Esophagus muscularis mucosa (tissue), 4 donors: Measurements from ENCODE around the gene TBC1D14. TPM values are rescaled to one million over a fixed set of nuclear protein-coding genes. Genes with fewer than 3 reads are reported as not detected.

Experiments
- DNase-seq: peaks from one replicate; pipeline ENCODE4 v3.0.0-alpha.2; 2017; ENCODE audit errors: extremely low spot score
- H3K27ac ChIP-seq, 4 donors: fragments of 200-600 bp; sonication (generic); replicated peaks in 1 of 4; 1 replicate in 3 of 4; 2 replicates in 1 of 4; pipeline ENCODE4 v1.5.1; 2016 to 2019; ENCODE audit warnings: mild to moderate bottlenecking in 1 of 4
- H3K27me3 ChIP-seq, 4 donors: fragments of 200-600 bp; sonication (generic); one replicate each; pipeline versions ENCODE4 v1.5.1 to v1.6.0; 2016 to 2019
- H3K36me3 ChIP-seq, 4 donors: fragments of 200-600 bp; sonication (generic); one replicate each; pipeline ENCODE4 v1.5.1; 2016 to 2019
- H3K4me1 ChIP-seq, 4 donors: fragments of 200-600 bp; sonication (generic); one replicate each; pipeline ENCODE4 v1.5.1; 2016 to 2019
- H3K4me3 ChIP-seq, 4 donors: fragments of 200-600 bp; sonication (generic); 1 replicate in 2 of 4; 2 replicates in 2 of 4; pipeline ENCODE4 v1.5.1; 2016 to 2019; ENCODE audit warnings: mild to moderate bottlenecking in 4 of 4, moderate library complexity in 1 of 4
- H3K9me3 ChIP-seq, 4 donors: fragments of 200-600 bp; sonication (generic); 1 replicate in 3 of 4; 2 replicates in 1 of 4; pipeline ENCODE4 v1.5.1; 2016 to 2019
- CTCF ChIP-seq, 3 experiments: fragments of 200-600 bp in 2 of 3; fragments of 450-650 bp in 1 of 3; sonication (generic) in 2 of 3; IDR thresholded peaks; one replicate each; pipeline ENCODE4 v1.5.1; 2017 to 2019; ENCODE audit warnings: antibody characterized with exemption in 3 of 3, mild to moderate bottlenecking in 2 of 3, moderate library complexity in 1 of 3
- EP300 ChIP-seq: sonication (generic); formaldehyde crosslinking; IDR thresholded peaks from one replicate; pipeline ENCODE4 v1.6.1; 2017; ENCODE audit warnings: antibody characterized with exemption
- POLR2A ChIP-seq: fragments of 450-650 bp; IDR thresholded peaks from one replicate; pipeline ENCODE4 v1.6.1; 2017; ENCODE audit warnings: antibody characterized with exemption, moderate library complexity, mild to moderate bottlenecking, low read depth
- POLR2AphosphoS5 ChIP-seq, 2 donors: sonication (generic); formaldehyde crosslinking; IDR thresholded peaks; one replicate each; pipeline ENCODE4 v1.6.1; 2017; ENCODE audit warnings: antibody characterized with exemption in 2 of 2
- WGBS: methylation state at CpG from one replicate; pipeline ENCODE4 v1.1.5; 2018; 5-methylcytosine and 5-hydroxymethylcytosine counted together
- intact Hi-C: fragments of 100-400 bp; cut with DNase I; formaldehyde crosslinking; loops from one replicate; pipeline ENCODE4 v1.15.1; 2023
- total RNA-seq, 4 donors: library from RNA; depleted of rRNA; stranded (reverse); fragments of >200 nt; gene quantifications; one replicate each; pipeline versions ENCODE4 v1.1.0 to v1.2.1, GENCODE V29; 2016

The TBC1D14 gene
- total RNA-seq, 4 donors from 2014 or later, result 37.0 to 49.4 (median 44.2) TPM

- no peak for DNase-seq
- WGBS, result 94% methylated on average over 10 of the region's 10 CpGs
- intact Hi-C loops, result no loop called here
Measured at GRCh38 chr4:6900181-6900812, 9.3 kb upstream of the TBC1D14 start.

GRCh38 chr4:6900956-6901355 lies 8.7 kb upstream of the TBC1D14 start:
- no peak overlapping the region for H3K4me3 ChIP-seq
- intact Hi-C loops, result no loop called here
- no peak for TF ChIP-seq EP300
- no peak for TF ChIP-seq CTCF (IDR thresholded peaks at IDR 0.05)
- no peak for TF ChIP-seq POLR2A
- no peak for TF ChIP-seq POLR2AphosphoS5 (IDR thresholded peaks at IDR 0.05)
- 88% methylated on average over 12 of the region's 12 CpGs for WGBS
- no peaks in the 10 kb centered on the region for H3K36me3 ChIP-seq
- H3K27ac ChIP-seq, result no peak overlapping the region
- DNase-seq, result no peak
- H3K9me3 ChIP-seq, result no peaks in the 10 kb centered on the region
- H3K4me1 ChIP-seq, result no peaks in the 10 kb centered on the region
- peaks cover 0 to under 1% (median 0%) of the 10 kb centered on the region in 4 donors for H3K27me3 ChIP-seq

More at GRCh38 chr4:6900181-6900812, 9.3 kb upstream of the TBC1D14 start:
- Histone ChIP-seq H3K4me3 (no peak overlapping the region), H3K27me3 (no peaks in the 10 kb centered on the region), H3K36me3 (no peaks in the 10 kb centered on the region), H3K9me3 (no peaks in the 10 kb centered on the region), H3K4me1 (no peaks in the 10 kb centered on the region), H3K27ac (no peak overlapping the region)
- TF ChIP-seq POLR2A (no peak), CTCF (IDR thresholded peaks at IDR 0.05) (no peak), POLR2AphosphoS5 (IDR thresholded peaks at IDR 0.05) (no peak), EP300 (no peak)

GRCh38 chr4:6901669-6902317 lies 7.8 kb upstream of the TBC1D14 start:
- Histone ChIP-seq H3K27ac (no peak overlapping the region), H3K27me3 (peaks cover 0 to 5% (median 0%) of the 10 kb centered on the region in 4 donors), H3K4me3 (no peak overlapping the region), H3K4me1 (no peaks in the 10 kb centered on the region), H3K9me3 (no peaks in the 10 kb centered on the region), H3K36me3 (no peaks in the 10 kb centered on the region)
- intact Hi-C loops, result no loop called here
- no peak for DNase-seq
- WGBS, result 71% methylated on average over 13 of the region's 24 CpGs
- TF ChIP-seq EP300, result no peak
- no peak for TF ChIP-seq CTCF (IDR thresholded peaks at IDR 0.05)

- Histone ChIP-seq H3K9me3 (no peaks in the 10 kb centered on the region), H3K36me3 (no peaks in the 10 kb centered on the region), H3K27me3 (peaks cover 0 to 5% (median 0%) of the 10 kb centered on the region in 4 donors), H3K4me1 (peaks cover 0 to 3% (median 2%) of the 10 kb centered on the region in 4 donors), H3K27ac (no peak overlapping the region), H3K4me3 (no peak overlapping the region)
- DNase-seq, result no peak
- intact Hi-C loops, result no loop called here
- TF ChIP-seq CTCF (IDR thresholded peaks at IDR 0.05) (no peak), EP300 (no peak), POLR2A (no peak)
- 83% methylated on average over 23 of the region's 27 CpGs for WGBS
Measured at GRCh38 chr4:6902318-6903042, 7.1 kb upstream of the TBC1D14 start.
